Ascending aorta (tissue), 2 donors: ENCODE results near the gene NOL9. TPM values are rescaled to one million over a fixed set of nuclear protein-coding genes. Genes with fewer than 3 reads are reported as not detected.

Experiments used
- DNase-seq, 2 donors: peaks; one replicate each; pipeline ENCODE4 v3.0.0-alpha.2; 2019; ENCODE audit warnings: low spot score in 2 of 2
- H3K27ac ChIP-seq, 2 donors: fragments of 200-600 bp; sonication (generic); one replicate each; pipeline ENCODE4 v1.5.1; 2016 to 2017; ENCODE audit warnings: mild to moderate bottlenecking in 1 of 2
- H3K27me3 ChIP-seq: fragments of 200-600 bp; sonication (generic); one replicate; pipeline ENCODE4 v1.5.1; 2017
- H3K36me3 ChIP-seq, 2 donors: fragments of 200-600 bp; sonication (generic); one replicate each; pipeline ENCODE4 v1.5.1; 2016
- H3K4me1 ChIP-seq, 2 donors: fragments of 200-600 bp; sonication (generic); one replicate each; pipeline ENCODE4 v1.5.1; 2016 to 2017; ENCODE audit warnings: mild to moderate bottlenecking in 1 of 2
- H3K4me3 ChIP-seq, 2 donors: fragments of 200-600 bp; sonication (generic); one replicate each; pipeline ENCODE4 v1.5.1; 2016 to 2017; ENCODE audit warnings: mild to moderate bottlenecking in 1 of 2
- H3K9me3 ChIP-seq, 2 donors: fragments of 200-600 bp; sonication (generic); one replicate each; pipeline ENCODE4 v1.5.1; 2016
- CTCF ChIP-seq, 3 experiments: fragments of 200-600 bp in 2 of 3; fragments of 450-650 bp in 1 of 3; sonication (generic) in 2 of 3; IDR thresholded peaks; one replicate each; pipeline ENCODE4 v1.5.1; 2016 to 2019; ENCODE audit warnings: antibody characterized with exemption in 3 of 3, mild to moderate bottlenecking in 1 of 3, moderate library complexity in 1 of 3
- intact Hi-C: fragments of 100-400 bp; cut with DNase I; formaldehyde crosslinking; loops from one replicate; pipeline ENCODE4 v1.15.1; 2023
- total RNA-seq: library from RNA; depleted of rRNA; stranded (reverse); fragments of >200 nt; gene quantifications from one replicate; pipeline ENCODE4 v1.1.0, GENCODE V29; 2016

Gene NOL9
- total RNA-seq, 1 donor from 2014 or later: 31.0 TPM

DNA sequence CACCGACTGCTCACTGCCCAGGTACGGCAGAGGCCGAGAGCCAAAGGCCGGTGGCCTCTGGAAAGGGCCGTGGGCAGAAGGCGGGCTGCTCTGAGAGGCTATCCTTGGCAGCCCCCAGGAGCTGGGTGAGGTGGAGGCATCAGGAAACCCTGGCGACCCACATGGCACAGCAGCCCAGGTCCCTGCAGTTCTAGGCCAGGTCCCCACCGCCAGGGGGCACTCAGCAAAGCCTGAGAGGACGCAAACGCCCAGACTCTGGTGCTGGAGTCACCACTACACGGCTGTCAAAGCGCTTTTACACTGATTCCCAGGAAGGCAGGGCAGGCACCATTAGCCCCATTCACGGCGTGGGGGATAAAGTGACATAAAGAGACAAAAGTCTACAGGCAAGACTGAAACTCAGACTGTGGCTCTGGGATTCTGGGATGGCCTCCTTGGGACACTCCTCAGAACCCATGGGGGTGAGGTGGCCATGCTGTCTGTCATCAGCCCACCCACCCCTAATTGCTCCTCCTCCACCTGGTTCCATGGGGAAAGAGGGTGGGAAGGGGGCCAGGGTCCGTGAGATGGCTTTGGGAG is 67.8 kb downstream of the NOL9 start:
- no peak overlapping the region for H3K4me3 ChIP-seq
- peak; percentile 29 to 89 for DNase-seq
- peaks cover 5 to 25% of the 10 kb centered on the region in 2 donors for H3K4me1 ChIP-seq
- peak; percentile 71 to 89 (median 78) for TF ChIP-seq CTCF (IDR thresholded peaks at IDR 0.05)
- H3K27me3 ChIP-seq: no peaks in the 10 kb centered on the region
- no peaks in the 10 kb centered on the region for H3K9me3 ChIP-seq
- intact Hi-C loops: loop anchor here (1.0 kb wide), 2 partner anchors 37 to 160 kb away; no protein-coding TSS in a partner anchor
- no peaks in the 10 kb centered on the region for H3K36me3 ChIP-seq
- no peak overlapping the region for H3K27ac ChIP-seq

- H3K4me3 ChIP-seq: peak overlapping the region; percentile 25 to 52
- no peaks in the 10 kb centered on the region for H3K27me3 ChIP-seq
- H3K27ac ChIP-seq: no peak overlapping the region
- no peaks in the 10 kb centered on the region for H3K9me3 ChIP-seq
- TF ChIP-seq CTCF (IDR thresholded peaks at IDR 0.05): no peak
- intact Hi-C loops: loop anchor here (1.0 kb wide), 2 partner anchors 38 to 161 kb away; no protein-coding TSS in a partner anchor
- no peak for DNase-seq
- peaks cover 5 to 21% of the 10 kb centered on the region in 2 donors for H3K4me1 ChIP-seq
- no peaks in the 10 kb centered on the region for H3K36me3 ChIP-seq
Observed at GRCh38 chr1:6485168-6486101, 68.9 kb downstream of the NOL9 start.

- intact Hi-C loops: no loop called here
Observed at GRCh38 chr1:6484826-6485167, 69.5 kb downstream of the NOL9 start.

DNA sequence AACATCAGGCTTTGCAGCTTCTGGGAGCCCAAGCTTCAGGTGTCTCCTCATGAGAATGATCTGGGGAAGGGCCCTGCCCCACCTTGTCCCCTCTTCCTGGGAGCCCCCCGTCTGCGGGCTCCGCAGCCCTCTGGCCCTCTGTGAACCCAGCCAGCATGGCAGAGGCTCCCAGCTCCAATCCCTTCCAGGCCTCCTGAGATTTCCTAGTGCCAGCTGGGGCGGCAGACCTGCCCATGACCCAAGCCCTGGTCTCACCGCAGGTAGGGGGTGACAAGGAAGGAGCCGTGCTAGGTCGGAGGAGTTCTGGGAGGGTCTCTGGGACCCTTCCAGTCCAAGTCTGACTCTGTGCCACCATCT is 70.6 kb downstream of the NOL9 start:
- H3K9me3 ChIP-seq: no peaks in the 10 kb centered on the region
- no peaks in the 10 kb centered on the region for H3K36me3 ChIP-seq
- peaks cover 0 to 11% of the 10 kb centered on the region in 2 donors for H3K4me1 ChIP-seq
- H3K27ac ChIP-seq: no peak overlapping the region
- no peak for DNase-seq
- no peak for TF ChIP-seq CTCF (IDR thresholded peaks at IDR 0.05)
- H3K4me3 ChIP-seq: no peak overlapping the region
- no peaks in the 10 kb centered on the region for H3K27me3 ChIP-seq
- intact Hi-C loops: no loop called here

More at GRCh38 chr1:6484826-6485167, 69.5 kb downstream of the NOL9 start:
- no peaks in the 10 kb centered on the region for H3K36me3 ChIP-seq
- DNase-seq: no peak
- H3K9me3 ChIP-seq: no peaks in the 10 kb centered on the region
- no peak overlapping the region for H3K27ac ChIP-seq
- TF ChIP-seq CTCF (IDR thresholded peaks at IDR 0.05): no peak
- peaks cover 0 to 16% of the 10 kb centered on the region in 2 donors for H3K4me1 ChIP-seq
- H3K4me3 ChIP-seq: peak overlapping the region in 1 of 2 donors; percentile 52
- no peaks in the 10 kb centered on the region for H3K27me3 ChIP-seq

DNA sequence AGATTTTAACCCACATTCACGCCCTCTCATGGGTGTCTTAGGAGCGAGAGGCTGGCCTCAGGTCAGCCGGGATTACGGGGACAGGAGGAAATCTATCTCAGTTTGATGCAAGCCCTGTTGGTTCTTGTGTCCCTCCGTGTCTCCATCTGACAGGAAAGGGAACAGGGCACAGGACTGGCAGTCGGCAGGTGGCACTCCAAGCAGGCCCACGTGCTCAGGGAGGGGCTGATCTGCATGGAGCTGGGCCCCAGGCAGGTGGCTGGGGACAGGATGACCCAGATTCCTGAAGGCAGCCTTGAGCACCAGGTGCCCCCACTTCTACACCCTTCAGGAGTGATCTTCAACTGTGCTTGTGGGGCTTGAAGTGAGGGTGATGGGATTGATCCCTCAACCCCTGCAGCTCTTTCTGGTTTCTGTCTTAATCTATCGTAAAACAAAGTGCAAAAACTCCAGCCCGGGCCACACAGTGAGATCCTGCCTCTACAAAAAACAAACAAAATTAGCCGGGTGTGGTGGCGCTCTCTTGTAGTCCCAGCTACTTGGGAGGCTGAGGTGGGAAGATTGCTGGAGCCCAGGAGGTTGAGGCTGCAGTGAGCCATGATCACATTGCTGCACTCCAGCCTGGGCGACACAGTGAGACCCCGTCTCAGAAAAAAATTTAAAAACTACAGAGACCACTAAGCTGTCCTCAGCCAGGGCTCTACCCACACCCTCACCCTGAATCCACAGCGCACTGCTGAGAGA is 71.1 kb downstream of the NOL9 start:
- Histone ChIP-seq H3K27me3 (no peaks in the 10 kb centered on the region), H3K9me3 (no peaks in the 10 kb centered on the region), H3K36me3 (no peaks in the 10 kb centered on the region), H3K4me3 (no peak overlapping the region), H3K27ac (no peak overlapping the region), H3K4me1 (peaks cover 0 to 11% of the 10 kb centered on the region in 2 donors)
- TF ChIP-seq CTCF (IDR thresholded peaks at IDR 0.05): no peak
- intact Hi-C loops: no loop called here
- DNase-seq: no peak
